Sigmoid colon (tissue), 4 donors: Measurements from ENCODE around the gene SYCE1L.
"Not testable (repeated sequence)": the region's sequence is repeated elsewhere in the genome, so short reads cannot be mapped to it uniquely, and the experiment has no call there.

Experiments
- EP300 ChIP-seq, 4 donors: sonication (generic); formaldehyde crosslinking; IDR thresholded peaks; one replicate each; pipeline ENCODE4 v1.6.1; 2017; ENCODE audit warnings: antibody characterized with exemption in 4 of 4
- POLR2A ChIP-seq, 2 donors: fragments of 450-650 bp; IDR thresholded peaks; one replicate each; pipeline ENCODE4 v1.6.1; 2016; ENCODE audit warnings: antibody characterized with exemption in 2 of 2, mild to moderate bottlenecking in 2 of 2, moderate library complexity in 2 of 2
- POLR2AphosphoS5 ChIP-seq, 4 donors: sonication (generic); formaldehyde crosslinking; IDR thresholded peaks; one replicate each; pipeline ENCODE4 v1.6.1; 2017; ENCODE audit warnings: antibody characterized with exemption in 4 of 4
- TF ChIP-seq, protein P1 (sequence below), 4 experiments: fragments of 450-650 bp in 3 of 4; fragments of 200-600 bp in 1 of 4; IDR thresholded peaks; one replicate each; pipeline ENCODE4 v1.5.1; 2016 to 2019; ENCODE audit warnings: antibody characterized with exemption in 4 of 4, mild to moderate bottlenecking in 3 of 4, moderate library complexity in 2 of 4

DNA sequence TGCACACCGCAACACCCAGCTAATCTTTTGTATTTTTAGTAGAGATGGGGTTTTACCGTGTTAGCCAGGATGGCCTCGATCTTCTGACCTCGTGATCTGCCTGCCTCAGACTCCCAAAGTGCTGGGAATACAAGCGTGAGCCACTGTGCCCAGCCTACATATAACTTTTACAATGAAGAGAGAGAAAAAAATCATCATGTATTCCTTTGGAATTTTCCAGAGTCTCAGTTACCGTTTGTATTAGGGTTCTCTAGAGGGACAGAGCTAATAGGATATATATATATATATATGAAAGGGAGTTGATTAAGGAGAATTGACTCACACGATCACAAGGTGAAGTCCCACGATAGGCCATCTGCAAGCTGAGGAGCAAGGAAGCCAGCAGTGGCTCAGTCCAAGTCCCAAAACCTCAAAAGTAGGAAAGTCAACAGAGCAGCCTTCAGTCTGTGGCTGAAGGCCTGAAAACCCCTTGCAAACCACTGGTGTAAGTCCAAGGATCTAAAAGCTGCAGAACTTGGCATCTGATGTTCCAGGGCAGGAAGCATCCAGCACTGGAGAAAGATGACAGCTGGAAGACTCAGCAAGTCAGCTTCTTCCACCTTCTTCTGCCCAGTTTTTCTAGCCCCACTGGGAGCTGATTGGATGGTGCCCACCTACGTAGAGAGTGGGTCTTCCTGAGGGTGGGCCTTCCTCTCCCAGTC, 33.5 kb upstream of the SYCE1L start:
- not testable (repeated sequence) for TF ChIP-seq POLR2A, EP300, POLR2AphosphoS5 (IDR thresholded peaks at IDR 0.05)
- TF ChIP-seq, protein P1, sequence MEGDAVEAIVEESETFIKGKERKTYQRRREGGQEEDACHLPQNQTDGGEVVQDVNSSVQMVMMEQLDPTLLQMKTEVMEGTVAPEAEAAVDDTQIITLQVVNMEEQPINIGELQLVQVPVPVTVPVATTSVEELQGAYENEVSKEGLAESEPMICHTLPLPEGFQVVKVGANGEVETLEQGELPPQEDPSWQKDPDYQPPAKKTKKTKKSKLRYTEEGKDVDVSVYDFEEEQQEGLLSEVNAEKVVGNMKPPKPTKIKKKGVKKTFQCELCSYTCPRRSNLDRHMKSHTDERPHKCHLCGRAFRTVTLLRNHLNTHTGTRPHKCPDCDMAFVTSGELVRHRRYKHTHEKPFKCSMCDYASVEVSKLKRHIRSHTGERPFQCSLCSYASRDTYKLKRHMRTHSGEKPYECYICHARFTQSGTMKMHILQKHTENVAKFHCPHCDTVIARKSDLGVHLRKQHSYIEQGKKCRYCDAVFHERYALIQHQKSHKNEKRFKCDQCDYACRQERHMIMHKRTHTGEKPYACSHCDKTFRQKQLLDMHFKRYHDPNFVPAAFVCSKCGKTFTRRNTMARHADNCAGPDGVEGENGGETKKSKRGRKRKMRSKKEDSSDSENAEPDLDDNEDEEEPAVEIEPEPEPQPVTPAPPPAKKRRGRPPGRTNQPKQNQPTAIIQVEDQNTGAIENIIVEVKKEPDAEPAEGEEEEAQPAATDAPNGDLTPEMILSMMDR (IDR thresholded peaks at IDR 0.05) = not testable (repeated sequence)
